22Rv1 (cell line): ENCODE measurements around the gene MFSD6.

Source experiments
- H3K27ac ChIP-seq: fragments of 450-650 bp; 2 replicates; pipeline ENCODE4 v1.5.1; 2017
- CTCF ChIP-seq: fragments of 450-650 bp; IDR thresholded peaks from 2 replicates; pipeline ENCODE4 v1.5.1; 2017; ENCODE audit warnings: mild to moderate bottlenecking
- ZFX ChIP-seq: fragments of 450-650 bp; IDR thresholded peaks from 2 replicates; pipeline ENCODE4 v1.6.1; 2017; ENCODE audit warnings: antibody characterized with exemption, borderline replicate concordance

The MFSD6 gene

DNA sequence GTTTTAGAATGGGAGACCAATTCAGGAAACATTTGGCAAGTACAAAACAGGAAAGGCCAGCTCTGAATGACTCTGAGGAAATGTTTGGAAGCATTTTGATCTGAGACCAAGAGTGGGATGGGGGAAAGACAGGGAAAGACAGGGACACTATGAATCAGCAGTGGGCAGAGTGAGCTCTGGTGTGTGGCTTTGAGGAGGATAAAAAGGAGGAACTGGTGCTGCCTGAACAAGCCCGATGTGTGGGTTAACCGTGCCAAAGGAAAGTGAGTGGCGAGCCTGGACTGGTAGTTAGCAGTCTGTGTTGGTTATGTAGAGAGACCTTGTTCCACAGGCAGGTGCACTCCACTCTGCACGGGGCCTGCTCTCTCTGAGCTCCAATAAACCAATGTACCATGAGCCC lies 5.3 kb downstream of the MFSD6 start:
- no peak overlapping the region for H3K27ac ChIP-seq
- TF ChIP-seq CTCF (no peak), ZFX (no peak)

DNA sequence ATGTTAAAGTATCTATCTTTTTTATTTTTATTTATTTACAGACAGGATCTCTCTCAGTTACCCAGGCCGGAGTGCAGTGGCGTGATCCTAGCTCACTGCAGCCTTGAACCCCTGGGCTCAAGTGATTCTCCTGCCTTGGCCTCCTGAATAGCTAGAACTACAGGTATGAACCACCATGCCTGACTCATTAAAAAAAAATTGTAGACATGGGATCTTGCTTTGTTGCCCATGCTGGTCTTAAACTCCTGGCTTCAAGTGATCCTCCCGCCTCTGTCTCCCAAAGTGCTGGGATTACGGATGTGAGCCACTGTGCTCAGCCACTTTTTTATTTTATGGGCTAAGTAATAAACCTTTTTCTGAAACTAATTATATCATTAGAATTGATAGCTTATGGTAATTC lies 7.1 kb downstream of the MFSD6 start:
- no peak overlapping the region for H3K27ac ChIP-seq
- no peak for TF ChIP-seq CTCF
- TF ChIP-seq ZFX = no peak

- no peak for TF ChIP-seq CTCF
- no peak for TF ChIP-seq ZFX
- no peak overlapping the region for H3K27ac ChIP-seq
Observed at GRCh38 chr2:190415794-190416775, 7.9 kb downstream of the MFSD6 start.

GRCh38 chr2:190417045-190417842 lies 9.1 kb downstream of the MFSD6 start:
- TF ChIP-seq CTCF = no peak
- TF ChIP-seq ZFX = no peak
- H3K27ac ChIP-seq = 0 out of 2 replicates have a peak overlapping the region, but pooled peaks have one; percentile 6

DNA sequence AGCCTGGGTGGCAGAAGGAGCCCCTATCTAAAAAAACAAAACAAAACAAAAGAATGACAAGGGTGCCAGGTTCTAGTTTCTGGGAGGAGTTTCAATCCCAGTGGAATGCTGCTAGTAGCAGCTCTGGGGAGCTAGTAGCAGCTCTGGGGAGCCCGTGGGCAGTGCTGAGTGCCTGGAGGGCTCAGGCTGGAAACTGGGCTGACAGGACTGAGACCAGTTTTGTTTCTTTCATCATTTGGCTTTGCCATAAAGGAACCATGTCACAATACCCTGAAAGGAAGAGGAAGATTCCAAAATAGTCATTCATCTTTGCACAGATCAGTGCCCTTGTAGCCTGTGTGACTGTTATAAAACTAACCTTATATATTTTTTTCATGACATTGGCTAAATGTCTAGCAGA lies 10.6 kb downstream of the MFSD6 start:
- TF ChIP-seq CTCF = no peak
- no peak for TF ChIP-seq ZFX
- no peak overlapping the region for H3K27ac ChIP-seq

DNA sequence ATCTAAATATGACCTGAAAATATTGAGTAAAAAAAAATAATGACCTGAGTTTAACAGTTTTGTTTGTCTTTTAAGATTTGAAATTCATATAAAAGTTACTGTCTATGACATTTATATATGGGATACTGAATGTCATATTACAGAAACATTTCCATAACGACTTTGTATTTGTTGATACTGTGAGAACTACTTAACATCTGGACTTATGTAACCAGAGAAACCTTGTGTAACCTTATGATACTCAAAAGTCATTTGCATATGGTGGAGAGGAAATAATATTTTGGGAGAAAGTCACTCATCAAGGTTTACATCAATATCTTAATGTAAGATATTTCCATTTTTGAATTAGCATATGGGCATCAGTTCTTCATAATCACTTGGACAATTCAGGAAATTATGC lies 12.6 kb downstream of the MFSD6 start:
- TF ChIP-seq CTCF (no peak), ZFX (no peak)
- no peak overlapping the region for H3K27ac ChIP-seq
